ENCODE data around the gene PRKAA1. TPM values are rescaled to one million over a fixed set of nuclear protein-coding genes. Genes with fewer than 3 reads are reported as not detected.
"Not testable (repeated sequence)": the region's sequence is repeated elsewhere in the genome, so short reads cannot be mapped to it uniquely, and the experiment has no call there.

Gene PRKAA1
- polyA plus RNA-seq, 4 donors = 53.3 to 82.0 (median 78.5) TPM

- DNase-seq (ENCODE audit: low read depth in 4 of 4, low spot score in 3 of 4) = no peak
Measured at GRCh38 chr5:40826489-40827187, 28.5 kb upstream of the PRKAA1 start.

GRCh38 chr5:40825461-40826043, 27.4 kb upstream of the PRKAA1 start:
- DNase-seq (ENCODE audit: low read depth in 4 of 4, low spot score in 3 of 4) = not testable (repeated sequence)

DNA sequence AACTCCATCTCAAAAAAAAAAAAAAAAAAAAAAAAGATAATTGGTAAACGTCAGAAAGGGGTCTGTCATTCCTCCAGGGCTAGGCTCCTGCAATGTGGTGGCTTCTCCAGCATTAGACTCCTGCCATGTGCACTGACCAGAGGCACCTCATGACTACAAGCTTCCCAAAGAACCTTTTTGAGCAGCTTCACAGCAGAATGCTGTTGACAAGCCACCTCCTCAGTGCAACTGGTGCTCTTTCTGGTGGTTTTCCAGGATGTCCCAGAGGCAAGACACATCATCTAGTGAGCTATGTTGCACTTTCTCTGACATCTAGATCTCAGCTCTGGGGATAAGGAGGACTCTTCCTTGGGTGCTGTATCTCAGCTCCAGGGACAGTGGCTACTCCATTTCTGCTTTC, 25.3 kb upstream of the PRKAA1 start:
- DNase-seq (ENCODE audit: low read depth in 4 of 4, low spot score in 3 of 4) = no peak

GRCh38 chr5:40813698-40814281, 15.6 kb upstream of the PRKAA1 start:
- no peak for DNase-seq (ENCODE audit: low read depth in 4 of 4, low spot score in 3 of 4)

- DNase-seq (ENCODE audit: low read depth in 4 of 4, low spot score in 3 of 4) = no peak
Measured at GRCh38 chr5:40812125-40812524, 14.0 kb upstream of the PRKAA1 start.

- no peak for DNase-seq (ENCODE audit: low read depth in 4 of 4, low spot score in 3 of 4)
Measured at GRCh38 chr5:40801771-40802562, 3.8 kb upstream of the PRKAA1 start.

GRCh38 chr5:40799258-40799657, 1.1 kb upstream of the PRKAA1 start:
- no peak for DNase-seq (ENCODE audit: low read depth in 4 of 4, low spot score in 3 of 4)

GRCh38 chr5:40798801-40799210, 632 bp upstream of the PRKAA1 start:
- peak in 1 of 4 donors; percentile 44 for DNase-seq (ENCODE audit: low read depth in 4 of 4, low spot score in 3 of 4)

DNA sequence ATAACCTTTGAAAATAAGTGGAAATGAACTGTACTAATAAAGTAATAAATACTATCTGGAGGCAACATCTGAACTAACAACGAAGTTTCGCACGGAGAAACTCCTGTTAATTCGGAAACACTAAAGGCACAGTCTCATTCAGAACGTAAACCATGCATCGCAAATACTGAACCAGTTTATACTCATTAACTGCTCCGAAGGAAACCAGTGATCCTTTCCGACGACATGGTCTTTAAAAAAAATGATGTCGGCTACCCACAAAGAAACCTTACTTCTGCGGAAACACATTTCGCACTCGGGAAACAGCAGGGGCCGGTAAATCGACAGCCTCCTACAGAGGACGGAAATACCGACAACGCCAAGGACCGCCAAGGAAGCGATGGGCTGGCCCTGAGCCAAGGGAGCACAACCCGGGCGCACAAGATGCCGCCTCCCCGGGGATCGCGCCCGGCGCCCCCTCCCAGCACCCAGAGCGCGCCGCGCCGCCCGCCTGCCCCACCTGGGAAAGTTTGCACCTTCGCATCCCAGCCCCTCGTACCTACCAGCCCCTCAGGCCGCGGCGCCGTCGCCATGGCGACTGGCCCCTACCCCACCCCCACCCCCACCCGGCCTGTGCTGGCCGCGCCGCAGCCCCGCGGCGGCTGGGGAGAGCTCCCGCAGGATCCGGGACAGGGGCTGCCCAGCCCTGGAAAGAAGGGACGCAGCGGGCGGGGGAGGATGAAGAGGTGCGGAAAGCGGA, 732 bp downstream of the PRKAA1 start:
- DNase-seq (ENCODE audit: low read depth in 4 of 4, low spot score in 3 of 4) = peak; percentile 44 to 57 (median 44)

GRCh38 chr5:40796487-40796889, 1.7 kb downstream of the PRKAA1 start:
- no peak for DNase-seq (ENCODE audit: low read depth in 4 of 4, low spot score in 3 of 4)

DNA sequence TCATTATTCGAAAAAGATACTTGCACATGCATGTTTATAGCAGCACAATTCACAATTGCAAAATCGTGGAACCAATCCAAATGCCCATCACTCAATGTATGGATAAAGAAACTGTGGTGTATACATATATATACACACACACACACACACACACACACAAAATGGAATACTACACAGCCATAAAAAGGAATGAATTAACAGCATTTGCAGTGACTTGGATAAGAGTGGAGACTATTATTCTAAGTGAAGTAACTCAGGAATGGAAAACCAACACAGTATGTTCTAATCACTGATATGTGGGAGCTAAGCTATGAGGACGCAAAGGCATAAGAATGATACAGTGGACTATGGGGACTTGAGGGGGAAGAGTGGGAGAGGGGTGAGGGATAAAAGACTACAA, 3.3 kb downstream of the PRKAA1 start:
- not testable (repeated sequence) for DNase-seq (ENCODE audit: low read depth in 4 of 4, low spot score in 3 of 4)

DNA sequence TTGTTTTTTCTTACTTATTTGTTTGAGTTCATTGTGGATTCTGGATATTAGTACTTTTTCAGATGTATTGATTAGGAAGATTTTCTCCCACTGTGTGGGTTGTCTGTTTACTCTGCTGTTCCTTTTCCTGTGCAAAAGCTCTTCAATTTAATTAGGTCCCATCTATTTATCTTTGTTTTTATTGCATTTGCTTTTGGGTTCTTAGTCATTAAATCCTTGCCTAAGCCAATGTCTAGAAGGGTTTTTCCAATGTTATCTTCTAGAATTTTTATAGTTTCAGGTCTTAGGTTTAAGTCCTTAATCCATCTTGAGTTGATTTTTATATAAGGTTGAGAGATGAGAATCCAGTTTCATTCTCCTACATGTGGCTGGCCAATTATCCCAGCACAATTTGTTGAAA, 3.8 kb downstream of the PRKAA1 start:
- DNase-seq (ENCODE audit: low read depth in 4 of 4, low spot score in 3 of 4) = not testable (repeated sequence)

- not testable (repeated sequence) for DNase-seq (ENCODE audit: low read depth in 4 of 4, low spot score in 3 of 4)
Measured at GRCh38 chr5:40792691-40793090, 5.5 kb downstream of the PRKAA1 start.

- no peak for DNase-seq (ENCODE audit: low read depth in 4 of 4, low spot score in 3 of 4)
Measured at GRCh38 chr5:40791715-40792139, 6.4 kb downstream of the PRKAA1 start.

DNA sequence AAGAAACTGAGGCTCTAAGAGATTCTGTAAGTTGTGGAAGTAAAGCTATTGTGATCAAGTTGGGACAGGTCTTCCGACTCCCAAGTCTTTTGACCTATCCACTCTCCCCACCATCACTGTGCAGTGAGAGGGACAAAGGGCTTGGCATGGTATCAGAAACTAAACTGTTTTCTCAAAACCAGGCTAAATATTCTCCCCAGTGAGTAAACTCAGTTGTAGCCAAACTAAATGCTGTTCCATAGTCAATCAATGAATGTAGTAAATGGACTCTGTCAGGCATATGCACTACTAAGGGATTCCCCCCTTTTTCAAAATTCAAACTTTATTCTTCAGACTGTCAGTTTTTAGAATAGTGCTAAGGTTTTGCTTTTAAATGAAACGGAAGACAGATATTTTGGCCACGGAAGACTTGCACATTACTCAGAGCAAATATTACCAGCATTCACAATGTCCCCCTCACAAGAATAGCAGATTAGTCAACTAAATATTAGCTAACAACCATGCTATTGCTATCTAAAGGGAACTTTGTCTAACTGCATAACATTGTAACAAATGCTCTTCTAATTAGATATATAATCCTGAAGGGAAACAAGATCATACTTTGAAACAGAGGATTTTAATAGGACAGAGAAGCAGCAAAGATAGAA, 7.1 kb downstream of the PRKAA1 start:
- no peak for DNase-seq (ENCODE audit: low read depth in 4 of 4, low spot score in 3 of 4)

DNA sequence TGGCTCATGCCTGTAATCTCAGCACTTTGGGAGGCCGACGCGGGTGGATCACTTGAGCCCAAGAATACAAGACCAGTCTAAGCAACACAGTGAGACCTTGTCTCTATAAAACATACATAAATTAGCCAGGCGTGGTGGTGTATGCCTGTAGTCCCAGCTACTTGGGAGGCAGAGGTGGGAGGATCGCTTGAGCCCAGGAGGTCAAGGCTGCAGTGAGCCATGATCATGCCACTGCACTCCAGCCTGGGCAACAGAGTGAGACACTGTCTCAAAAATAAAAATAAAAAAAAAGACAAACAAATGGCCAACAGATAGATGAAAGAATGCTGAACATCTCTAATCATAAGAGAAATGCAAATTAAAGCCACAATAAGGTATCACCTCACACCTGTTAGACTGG, 9.2 kb downstream of the PRKAA1 start:
- DNase-seq (ENCODE audit: low read depth in 4 of 4, low spot score in 3 of 4) = not testable (repeated sequence)

DNA sequence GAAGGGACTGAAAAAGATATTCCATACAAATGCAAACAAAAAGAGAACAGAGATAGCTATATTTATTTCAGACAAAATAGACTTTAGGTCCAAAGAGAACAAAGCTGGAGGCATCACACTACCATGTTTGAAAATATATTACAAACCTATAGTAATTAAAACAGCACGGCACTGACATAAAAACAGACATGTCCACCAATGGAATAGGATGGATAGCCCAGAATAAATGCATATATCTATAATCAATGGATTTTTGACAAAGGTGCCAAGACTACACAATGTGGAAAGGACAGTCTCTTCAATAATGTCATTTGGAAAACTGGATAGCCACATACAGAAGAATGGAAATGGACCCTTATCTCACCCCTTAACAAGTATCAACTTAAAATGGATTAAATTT, 10.2 kb downstream of the PRKAA1 start:
- no peak for DNase-seq (ENCODE audit: low read depth in 4 of 4, low spot score in 3 of 4)

DNA sequence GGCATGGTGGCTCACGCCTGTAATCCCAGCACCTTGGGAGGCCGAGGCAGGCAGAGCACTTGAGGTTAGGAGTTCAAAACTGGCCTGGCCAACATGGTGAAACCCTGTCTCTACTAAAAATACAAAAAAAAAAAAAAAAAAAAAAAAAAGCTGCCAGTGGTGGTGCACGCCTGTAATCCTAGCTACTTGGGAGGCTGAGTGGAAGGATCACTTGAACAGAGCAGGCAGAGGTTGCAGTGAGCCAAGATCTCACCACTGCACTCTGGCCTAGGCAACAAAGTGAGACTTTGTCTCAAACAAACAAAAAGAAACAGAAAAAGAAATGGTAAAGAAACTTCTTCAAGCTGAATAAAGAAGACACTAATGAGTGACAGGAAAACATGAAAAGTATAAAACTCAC, 11.5 kb downstream of the PRKAA1 start:
- not testable (repeated sequence) for DNase-seq (ENCODE audit: low read depth in 4 of 4, low spot score in 3 of 4)

DNA sequence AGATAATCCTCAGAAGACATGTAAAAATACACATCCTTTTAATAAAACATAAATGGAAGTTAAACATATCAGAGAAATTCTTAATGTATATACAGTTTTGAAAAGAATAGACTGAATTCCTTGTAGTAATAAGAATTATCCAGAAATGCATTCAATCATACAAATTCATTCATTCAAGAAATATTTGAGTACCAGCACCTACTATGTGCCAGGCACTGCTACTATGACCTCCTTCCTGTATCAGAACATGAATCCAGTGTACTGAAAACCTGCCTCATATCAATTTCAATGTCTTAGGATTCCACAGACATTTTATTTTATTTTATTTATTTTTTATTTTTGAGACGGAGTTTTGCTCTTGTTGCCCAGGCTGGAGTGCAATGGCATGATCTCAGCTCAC, 13.3 kb downstream of the PRKAA1 start:
- DNase-seq (ENCODE audit: low read depth in 4 of 4, low spot score in 3 of 4) = no peak

GRCh38 chr5:40784027-40784653, 14.0 kb downstream of the PRKAA1 start:
- no peak for DNase-seq (ENCODE audit: low read depth in 4 of 4, low spot score in 3 of 4)
